NCI-H2029 treated with DMSO at 0.1 percent for 48 hours (cell line): ENCODE results near the gene VTI1A.

Experiments
- DNase-seq: peaks from one replicate; lab custom pipeline; 2025; lab: John Stamatoyannopoulos, UW

Gene VTI1A

DNA sequence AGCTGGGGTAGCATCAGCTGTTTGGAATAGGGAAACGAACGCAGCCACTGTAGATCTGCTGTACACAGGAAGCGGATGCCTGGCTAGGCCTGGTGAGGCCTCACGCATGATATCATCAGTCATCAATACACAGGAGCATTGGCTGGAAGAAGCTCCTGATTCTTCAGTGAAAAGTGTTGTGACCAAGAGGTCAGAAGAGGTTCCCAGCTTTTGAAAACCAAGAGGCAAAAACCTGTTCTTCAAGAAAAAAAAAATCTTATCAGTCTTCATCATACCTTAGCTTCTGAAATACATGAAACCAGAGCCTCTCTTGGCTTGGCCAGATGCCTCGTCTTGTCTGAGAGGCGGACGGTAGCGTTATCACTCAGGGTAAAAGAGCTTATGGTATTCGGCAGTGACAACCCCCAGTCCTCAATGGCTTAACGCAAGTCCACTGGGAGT is 363.7 kb downstream of the VTI1A start:
- DNase-seq = no peak

DNA sequence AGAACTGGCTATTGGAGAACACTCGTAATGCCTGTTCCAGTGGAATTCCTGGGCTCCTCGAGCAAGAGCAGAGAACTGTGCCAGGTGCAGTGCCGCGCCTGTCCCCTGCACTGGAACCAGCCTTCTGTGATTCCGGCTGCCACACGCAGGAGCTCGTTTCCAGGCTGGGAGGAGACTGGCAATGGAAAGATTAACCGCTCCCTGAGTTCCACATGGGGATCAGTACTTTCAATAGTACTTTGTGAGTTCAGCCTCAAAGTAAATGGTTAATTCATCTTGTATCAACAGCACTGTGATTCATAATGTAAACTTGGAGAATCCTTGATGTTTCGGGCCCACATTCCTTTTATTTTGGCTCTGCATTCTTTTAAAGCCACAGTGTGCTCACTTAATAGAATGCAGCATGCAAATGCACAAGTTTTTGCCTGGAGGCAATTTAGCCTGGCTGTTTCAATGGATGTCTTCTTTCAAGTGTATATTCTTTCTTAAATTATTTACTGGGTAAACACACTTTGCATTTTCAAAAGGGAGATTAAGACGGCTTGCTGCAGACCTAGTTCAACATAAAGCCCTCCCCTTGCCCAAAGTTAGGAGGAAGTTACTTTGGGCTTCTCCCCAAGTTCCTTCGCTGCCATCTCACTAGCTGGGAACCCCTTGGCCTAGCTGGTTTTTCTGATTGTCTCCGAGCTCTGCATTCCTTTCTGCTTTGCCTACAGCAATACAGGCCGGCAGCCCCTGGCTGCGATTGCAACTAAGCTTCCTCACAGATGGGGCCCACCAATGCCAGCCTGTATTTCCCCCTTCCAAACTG is 364.9 kb downstream of the VTI1A start:
- no peak for DNase-seq

DNA sequence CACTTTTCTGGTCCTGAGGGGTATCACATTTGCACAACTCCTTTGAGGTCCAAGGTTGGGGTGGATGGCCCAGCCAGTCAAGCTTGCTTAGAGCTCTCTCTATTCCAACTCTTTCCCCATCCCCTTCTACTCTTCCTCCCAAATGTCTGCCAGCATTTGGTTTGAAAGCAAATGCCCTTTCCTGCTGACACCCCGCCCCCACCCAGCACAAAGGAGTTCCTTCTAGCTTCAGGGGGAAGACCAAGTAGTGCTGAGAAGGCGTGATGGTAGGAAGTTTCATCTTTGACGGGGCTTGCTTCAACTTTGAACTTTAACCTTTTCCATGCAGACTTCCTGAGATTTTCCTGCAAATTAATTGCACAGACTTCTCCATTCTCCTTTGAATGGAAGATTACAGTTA is 365.6 kb downstream of the VTI1A start:
- no peak for DNase-seq

DNA sequence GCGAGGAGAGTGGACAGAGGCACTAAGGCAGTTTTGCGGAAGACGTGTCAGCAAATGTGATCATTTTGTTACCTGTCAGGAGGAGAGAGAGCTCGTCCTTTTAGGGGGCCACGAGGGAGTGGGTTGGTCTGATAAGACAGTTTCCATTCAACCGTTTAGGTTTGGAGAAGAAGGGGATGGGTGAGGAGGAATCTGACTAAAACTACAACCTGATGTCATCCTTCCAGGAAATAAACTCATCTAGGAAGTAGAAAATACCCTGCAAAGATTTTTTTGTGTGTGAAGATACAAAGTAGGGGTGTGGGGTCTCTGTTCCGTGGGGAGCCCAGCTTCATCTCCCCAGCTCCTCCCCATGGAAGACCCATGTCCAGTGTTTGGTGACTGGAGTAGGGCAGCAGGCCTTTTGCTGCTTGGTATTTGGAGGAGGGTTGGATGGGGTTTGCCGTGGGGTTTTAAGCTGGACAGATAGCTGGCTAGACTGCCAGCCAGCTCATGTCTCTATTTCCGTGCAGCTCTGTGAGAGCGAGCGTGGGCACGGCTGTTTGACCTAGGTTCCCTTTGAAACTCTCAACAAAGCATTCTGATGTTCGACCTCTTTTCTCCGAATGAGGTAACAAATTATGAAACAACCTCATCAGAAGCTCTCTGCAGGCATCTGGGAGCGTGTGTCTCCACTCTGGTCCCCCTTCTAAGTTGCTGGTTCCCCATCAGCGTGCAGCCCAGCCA is 367.0 kb downstream of the VTI1A start:
- DNase-seq = no peak

DNA sequence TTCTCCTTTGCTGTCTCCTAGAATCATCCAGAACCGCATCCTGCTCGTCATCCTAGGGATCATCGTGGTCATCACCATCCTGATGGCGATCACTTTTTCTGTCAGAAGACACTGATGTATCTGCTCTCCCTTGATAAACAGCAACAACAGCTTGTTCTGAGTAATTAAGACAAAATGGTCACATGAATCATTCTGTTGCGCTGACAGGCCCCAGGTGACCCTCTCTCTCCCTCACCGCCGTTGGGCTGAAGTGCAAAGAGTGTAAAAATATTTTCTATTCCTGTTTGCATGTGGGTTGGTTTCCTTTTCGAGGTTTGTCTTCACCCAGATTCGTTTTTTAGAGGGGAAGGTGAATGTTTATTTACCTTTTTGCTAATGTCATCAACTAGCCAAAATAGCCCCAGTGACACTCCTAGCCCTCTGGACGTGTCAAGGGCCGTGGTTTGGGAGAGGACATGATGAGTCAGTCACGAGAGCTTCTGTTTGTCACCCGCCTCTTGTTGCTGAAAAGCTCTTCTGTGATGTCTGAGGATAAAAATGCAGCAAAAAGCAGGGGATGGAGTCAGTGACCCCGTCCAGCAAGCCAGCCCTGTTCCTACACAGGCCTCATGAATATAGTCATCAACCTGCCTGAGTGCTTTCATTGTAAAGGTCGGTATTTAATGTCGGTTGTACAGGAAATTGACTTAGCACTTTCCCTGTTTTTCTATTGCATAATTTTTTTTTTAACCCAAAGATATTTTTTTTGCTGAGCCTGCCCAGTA is 368.4 kb downstream of the VTI1A start:
- peak; percentile 4 for DNase-seq

DNA sequence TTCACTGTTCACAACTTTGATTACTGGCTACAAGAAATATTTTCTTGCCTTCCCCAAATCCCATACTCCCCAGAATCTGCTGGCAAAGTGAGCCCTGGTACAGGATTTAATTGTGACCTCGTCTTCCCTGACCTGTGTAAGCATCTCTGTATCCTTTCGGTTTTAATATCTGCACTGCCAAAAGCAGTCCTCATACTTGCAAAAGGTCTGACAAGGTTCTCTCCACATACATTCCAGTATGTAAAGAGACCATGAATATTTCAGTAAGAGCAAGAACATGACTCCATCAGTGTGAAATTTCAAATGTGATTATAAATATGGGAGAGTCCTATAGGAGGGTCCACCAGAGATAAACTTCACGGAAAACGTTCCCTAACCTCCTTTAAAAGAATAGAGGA is 369.0 kb downstream of the VTI1A start:
- DNase-seq = no peak

DNA sequence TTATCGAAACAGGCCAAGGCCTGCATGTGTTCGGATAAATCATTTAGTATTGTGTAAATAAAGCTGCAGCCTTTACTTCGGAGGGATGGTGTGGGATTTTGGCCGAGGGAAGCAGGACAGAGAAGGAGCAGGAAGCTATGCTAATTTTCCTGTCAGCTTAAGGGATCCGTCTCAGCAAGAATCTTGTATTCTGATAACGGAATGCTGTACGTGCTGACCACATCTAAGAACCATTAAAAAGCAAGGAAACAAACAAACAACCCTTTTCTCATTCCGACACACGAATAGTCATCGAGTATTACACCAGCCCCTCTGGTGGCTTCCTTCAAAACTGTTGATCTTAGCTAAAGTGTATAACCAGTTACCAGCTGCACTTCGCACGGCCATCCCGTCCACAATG is 369.9 kb downstream of the VTI1A start:
- no peak for DNase-seq

DNA sequence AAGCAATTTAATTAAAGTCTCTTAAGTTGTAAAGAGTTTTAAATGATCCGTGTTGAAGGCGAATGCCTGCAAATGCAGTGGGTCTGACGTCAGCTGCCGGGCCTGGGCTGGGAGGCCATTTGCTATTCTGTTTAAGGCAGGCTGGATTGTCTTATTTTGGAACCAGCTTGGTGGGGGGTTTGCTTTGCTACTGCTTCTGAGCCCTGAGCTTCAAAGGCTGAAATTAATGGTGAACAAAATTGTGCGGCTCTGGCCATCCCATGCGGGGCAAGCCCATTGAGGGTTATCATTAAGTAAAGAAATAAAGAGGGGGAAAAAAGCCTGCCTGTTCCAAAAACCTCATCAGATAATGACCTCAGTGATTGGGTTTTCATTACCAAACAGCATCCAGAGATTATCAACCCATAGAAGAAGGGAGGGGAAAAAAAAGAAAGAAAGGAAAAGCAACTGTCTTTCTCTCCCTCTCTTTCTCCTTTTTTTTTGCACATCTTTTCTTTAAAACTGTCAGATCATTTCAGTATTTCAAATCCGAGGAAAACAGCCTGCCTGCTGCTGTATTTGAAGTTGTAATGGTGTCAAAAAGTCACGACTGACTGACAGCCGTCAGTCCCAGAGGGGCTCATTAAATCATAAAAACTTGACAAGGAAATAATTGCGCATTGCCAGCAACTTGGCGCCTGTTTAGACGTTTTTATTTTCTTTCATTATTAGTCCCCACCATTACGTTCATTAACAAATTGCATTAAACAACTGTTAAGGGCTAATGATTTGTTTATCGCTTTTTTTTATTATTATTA is 371.2 kb downstream of the VTI1A start:
- no peak for DNase-seq

DNA sequence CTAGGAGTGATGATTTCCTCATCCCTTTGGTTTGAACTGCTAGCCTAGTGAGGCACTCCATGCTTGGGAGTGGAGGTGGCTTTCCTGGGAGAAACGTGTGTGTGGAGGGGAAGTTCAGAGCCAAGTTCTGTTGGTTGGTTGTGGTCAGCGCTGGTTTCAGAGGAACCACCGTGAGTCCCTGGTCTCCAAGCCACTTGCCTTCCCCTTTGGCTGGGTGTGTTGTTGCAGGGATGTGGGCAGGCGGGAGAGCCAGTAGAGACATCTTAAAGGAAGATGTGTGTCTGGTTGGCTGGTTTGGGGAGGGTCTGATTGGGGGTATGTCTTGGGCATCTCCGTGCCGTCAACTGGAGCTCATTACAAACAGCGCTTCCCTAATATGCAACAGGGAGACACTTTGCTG is 372.2 kb downstream of the VTI1A start:
- no peak for DNase-seq

DNA sequence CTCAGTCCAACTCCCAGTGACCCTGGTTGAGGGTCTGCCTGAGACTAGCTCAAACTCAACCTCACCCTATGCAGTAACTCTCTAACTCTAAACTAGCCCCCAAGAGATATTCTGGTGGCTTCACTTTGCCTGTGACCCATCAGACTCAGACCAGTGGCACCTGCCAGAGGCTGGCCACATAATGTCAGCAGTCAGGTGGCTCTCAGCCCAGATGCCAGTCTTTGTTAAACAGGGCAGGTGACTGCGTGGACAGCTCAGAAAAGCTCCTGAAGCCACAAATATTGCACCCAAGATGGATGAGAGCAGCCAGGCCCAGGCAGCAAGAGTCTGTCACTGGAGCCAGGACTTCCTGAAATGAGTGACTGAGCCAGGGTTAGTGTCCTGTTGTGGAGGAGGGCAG is 373.3 kb downstream of the VTI1A start:
- no peak for DNase-seq

DNA sequence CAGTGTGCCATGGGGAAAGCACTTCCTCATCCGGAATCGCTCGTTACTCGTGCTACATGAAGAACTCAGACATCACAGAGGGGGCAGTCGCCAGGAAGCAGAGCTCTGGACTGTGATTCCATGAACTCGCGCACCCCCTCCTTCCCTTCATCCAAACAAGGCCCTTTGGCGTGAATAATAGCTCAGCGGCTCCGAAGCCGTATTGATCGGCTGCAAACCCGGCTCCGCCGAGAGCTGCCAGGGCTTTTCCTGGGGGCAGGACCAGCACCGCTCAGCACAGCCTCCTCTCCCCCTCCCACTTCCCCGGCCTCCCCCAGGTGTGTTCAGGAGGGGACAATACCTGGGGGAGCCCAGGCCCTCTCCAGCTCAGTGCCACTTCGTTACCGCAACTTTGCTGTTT is 374.0 kb downstream of the VTI1A start:
- no peak for DNase-seq

DNA sequence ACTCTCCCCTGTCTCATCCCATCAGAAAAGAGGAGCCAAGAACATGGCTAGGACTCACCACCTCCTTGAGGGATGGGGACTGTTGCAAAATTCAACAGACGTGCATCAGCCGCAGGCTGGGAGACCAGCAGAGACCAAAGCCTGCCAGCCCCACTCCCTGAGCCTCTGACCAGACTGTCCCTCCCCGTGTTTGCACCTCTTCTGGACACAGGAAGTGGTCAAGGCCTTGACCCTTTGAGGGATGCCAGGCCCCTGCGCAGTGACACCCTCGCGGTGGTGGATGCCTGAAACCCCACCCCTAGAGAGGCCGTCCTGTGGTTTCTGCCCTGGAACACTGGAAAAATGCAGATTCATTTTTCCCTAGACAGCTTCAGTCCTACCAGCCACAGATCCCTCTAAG is 374.6 kb downstream of the VTI1A start:
- DNase-seq = no peak

DNA sequence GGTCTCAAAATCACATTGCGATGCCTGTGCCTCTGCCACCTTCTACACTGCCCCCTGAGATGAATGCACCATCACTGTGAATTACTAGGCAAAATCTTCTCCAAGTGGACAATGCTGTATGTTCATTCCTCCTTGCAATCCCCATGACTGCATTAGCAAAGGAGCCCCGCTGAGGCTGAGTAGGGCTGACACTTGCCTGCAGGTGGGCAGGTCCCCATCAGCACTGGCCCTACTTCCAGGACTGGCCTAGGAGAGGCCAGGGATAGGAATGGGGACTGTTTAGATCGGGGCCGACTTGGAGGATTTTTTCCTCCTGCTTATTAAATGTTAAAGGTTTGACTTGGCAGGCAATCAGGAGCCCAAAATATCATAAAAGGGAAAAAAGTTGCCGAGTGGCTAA is 376.0 kb downstream of the VTI1A start:
- no peak for DNase-seq

DNA sequence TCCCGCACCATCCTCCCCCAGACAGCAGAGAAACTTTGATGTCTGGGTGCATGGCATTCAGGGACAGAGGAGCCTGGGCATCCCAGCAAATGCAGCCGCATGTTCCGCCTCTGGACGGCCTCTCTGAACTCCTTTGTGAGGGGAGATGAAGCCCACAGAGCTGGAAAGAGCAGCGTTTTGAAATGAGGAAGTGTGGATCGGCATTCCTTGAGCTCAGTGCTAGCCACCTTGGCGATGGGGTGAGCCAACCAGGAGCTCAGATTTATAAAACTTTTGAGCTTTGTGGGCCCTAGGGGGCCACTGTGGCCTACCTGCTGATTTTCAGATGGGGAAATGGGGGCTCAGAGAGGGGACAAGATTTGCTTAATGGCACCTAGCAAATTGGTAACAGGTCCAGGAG is 376.6 kb downstream of the VTI1A start:
- DNase-seq = no peak

DNA sequence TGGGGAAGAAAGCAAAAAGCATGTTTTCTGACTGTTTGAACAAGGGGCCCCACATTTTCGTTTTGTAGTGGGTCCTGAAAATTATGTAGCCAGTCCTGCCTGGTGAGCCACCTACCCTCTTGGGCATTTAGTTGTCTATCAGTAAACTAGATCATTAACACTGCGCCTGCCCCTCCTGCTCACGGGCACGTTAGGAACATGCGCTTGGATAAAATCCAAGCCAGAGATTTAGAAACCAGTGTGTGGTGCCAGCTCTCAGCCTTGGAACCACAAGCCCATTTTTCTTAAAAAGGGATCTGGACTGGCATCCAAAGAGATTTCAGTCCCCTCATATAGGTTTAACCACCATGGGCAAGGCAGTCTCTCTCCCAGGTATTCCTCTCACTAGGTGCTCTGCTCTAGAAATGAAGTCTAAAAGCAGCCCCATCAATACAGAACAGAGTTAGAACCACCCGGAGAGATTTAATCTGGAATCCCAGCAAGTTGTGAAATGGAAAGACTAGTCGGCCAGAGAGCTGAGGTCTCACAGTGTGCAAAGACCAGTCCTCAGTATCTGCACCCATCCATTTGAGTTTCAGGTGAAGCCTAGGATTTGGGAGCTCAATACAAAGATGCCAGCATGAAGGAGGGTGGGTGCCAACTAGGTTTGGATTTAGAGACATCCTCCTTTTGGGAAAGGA is 379.1 kb downstream of the VTI1A start:
- no peak for DNase-seq

DNA sequence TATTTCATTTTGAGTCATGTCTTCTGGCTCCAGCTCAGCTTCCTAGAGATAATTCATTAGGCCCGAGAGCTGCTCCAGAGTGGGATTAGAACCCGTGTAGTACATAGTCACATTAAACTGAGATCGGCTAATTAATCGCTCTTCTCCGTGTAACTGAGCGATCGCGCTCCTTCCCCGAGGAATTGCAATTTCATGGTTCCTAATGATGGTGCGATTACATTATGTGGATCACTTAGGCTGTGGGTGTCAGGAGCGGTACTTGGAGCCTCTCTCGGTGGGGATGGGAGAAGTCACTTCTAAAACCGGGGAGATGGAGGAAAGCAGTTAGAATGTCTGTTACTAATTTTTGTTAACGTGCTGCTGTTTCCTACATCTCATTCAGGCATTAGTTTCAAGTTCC is 380.1 kb downstream of the VTI1A start:
- no peak for DNase-seq

DNA sequence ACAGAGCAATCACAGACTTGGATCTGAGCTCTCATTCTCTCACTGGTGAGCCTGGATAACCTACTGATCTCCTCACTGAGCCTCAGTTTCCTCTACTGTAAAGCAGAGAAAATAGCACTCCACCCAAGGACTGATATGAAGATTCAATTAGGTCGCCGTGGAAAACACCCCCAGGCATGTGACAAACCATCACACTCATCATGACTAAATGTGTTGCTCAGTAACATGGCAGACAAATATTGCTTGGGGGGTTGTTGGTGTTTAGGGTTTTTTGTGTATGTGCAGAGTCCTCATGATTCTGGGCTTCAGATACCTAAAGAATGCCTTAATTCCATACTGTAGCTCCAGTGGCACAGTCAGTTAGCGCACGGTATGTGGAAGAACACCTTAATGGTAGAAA is 380.9 kb downstream of the VTI1A start:
- DNase-seq = no peak

DNA sequence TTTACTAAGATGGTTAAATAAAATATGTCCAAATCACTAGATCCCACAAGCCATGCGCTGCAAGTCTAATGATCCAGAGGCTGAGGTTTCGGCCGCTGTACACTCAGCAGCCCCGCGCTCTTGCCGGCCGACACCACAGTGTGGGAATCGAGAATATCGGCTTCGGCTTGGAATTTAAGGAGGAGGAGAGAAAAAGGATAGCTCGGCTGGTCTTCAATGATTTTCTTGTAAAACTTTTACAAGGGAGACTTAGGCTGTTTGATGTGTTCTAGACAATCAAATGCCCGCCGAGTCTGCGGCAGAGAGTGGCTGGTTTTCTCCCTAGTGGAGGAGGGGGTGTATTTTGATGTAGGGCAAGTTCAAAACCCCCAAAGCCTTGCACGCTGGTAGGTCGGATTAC is 384.8 kb downstream of the VTI1A start:
- DNase-seq = no peak

DNA sequence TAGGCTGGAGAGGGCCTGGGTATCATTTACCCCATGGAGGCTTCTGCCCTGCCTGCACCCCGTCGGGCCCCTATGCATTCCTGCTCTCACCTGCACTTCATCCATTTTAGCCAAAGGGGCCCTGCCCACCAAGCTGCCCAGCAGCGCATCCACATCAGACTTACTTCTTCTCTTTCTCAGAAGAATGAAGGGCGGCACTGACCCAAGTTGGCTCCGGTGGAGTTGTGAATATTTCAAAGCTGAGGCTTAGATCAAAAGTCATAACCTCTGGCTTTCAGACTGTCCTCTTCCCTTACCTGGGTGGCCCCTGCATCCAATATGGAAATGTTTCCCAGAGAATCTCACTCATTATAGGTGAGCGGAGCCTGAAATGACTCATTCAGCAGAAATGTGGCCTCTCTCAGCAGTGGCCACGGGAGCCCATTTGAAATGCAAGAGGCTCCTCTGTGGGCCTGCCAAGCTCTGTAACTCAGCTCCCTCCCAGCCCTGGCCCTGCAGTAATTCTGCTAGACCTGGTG is 385.4 kb downstream of the VTI1A start:
- DNase-seq = no peak

DNA sequence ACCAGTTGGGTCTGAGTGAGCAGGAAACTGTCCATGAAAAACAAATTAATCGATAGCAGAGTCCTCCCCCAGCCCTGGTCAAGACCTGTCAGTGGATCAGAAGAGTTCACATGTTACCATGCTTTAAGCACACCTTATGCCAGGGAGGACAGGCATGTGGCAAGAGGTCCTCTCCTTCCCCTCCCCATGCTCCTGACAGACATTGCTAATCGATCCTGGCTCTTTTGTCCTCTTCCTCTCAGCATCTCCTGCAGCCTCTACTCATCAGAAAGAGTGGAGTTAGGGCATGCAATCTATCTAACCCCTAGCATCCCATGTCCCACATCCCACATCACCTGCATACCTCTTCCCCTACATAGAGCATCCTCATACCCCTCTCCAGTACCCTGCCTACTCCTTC is 385.9 kb downstream of the VTI1A start:
- DNase-seq = no peak

DNA sequence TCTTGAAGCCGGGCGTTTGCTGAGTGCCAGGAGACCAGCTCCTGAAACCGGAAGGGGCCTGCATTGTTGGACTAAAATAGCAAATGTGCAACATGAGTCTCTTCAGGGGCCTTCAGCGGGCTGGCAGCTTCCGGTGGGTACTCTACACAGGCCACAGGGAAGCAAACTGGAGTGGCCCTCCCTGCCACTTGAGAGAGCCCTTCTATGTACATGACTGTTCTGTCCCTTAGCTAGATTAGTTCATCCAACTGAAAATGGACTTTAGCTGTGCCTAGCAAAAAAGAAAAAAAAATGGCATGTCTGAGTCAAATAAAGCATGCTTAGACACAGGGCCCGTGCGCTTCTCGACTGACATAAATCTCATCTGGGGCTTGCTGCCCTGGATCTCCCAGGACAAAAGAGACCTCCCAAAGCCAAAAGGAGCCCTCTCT is 387.8 kb downstream of the VTI1A start:
- DNase-seq = peak; percentile 57
